Loucy (cell line): ENCODE results near the gene RNF149.

Experiments used
- H2AFZ ChIP-seq: fragments of 200-600 bp; sonication (generic); 2 replicates; pipeline ENCODE4 v1.6.0; 2016; ENCODE audit warnings: antibody characterized with exemption, mild to moderate bottlenecking, low read length, moderate library complexity
- H3F3A ChIP-seq: fragments of 200-600 bp; 2 replicates; pipeline ENCODE4 v1.6.0; 2016; ENCODE audit warnings: antibody characterized with exemption, low read depth, mild to moderate bottlenecking
- H3K27me3 ChIP-seq: fragments of 200-600 bp; sonication (generic); 2 replicates; pipeline ENCODE4 v1.6.1; 2014; ENCODE audit warnings: low read length, mild to moderate bottlenecking; ENCODE audit not compliant: insufficient read depth, poor library complexity, severe bottlenecking
- H3K36me3 ChIP-seq: fragments of 200-600 bp; sonication (generic); 2 replicates; pipeline ENCODE4 v1.6.1; 2016; ENCODE audit warnings: low read length; ENCODE audit not compliant: insufficient read depth
- H3K4me1 ChIP-seq: fragments of 200-600 bp; sonication (generic); 2 replicates; pipeline ENCODE4 v1.5.1; 2014; ENCODE audit warnings: low read length, mild to moderate bottlenecking; ENCODE audit not compliant: insufficient read depth, poor library complexity, severe bottlenecking
- H3K4me2 ChIP-seq: fragments of 200-600 bp; sonication (generic); 2 replicates; pipeline ENCODE4 v1.6.0; 2014; ENCODE audit warnings: antibody characterized with exemption, low read length, low read depth, mild to moderate bottlenecking; ENCODE audit not compliant: poor library complexity, severe bottlenecking
- H3K4me3 ChIP-seq: fragments of 200-600 bp; sonication (generic); 2 replicates; pipeline ENCODE4 v1.5.1; 2014; ENCODE audit warnings: low read length, mild to moderate bottlenecking, mixed read lengths; ENCODE audit not compliant: poor library complexity, severe bottlenecking
- H3K79me2 ChIP-seq: fragments of 200-600 bp; sonication (generic); 2 replicates; pipeline ENCODE4 v1.6.1; 2014; ENCODE audit warnings: low read length; ENCODE audit not compliant: insufficient read depth
- H3K9ac ChIP-seq: fragments of 200-600 bp; sonication (generic); 2 replicates; pipeline ENCODE4 v1.6.0; 2014; ENCODE audit warnings: mild to moderate bottlenecking, low read depth, low read length, moderate library complexity; ENCODE audit not compliant: poor library complexity, severe bottlenecking
- H3K9me2 ChIP-seq: fragments of 200-600 bp; sonication (generic); replicated peaks from 2 replicates; pipeline ENCODE4 v1.6.1; 2016; ENCODE audit warnings: low read depth, low read length, mixed read lengths
- H3K9me3 ChIP-seq: fragments of 200-600 bp; sonication (generic); 2 replicates; pipeline ENCODE4 v1.6.1; 2014; ENCODE audit warnings: mild to moderate bottlenecking, antibody characterized with exemption, low read length, low read depth; ENCODE audit not compliant: insufficient read depth
- H4K20me1 ChIP-seq: fragments of 200-600 bp; sonication (generic); 2 replicates; pipeline ENCODE4 v1.6.0; 2014; ENCODE audit warnings: antibody characterized with exemption, low read length, mild to moderate bottlenecking; ENCODE audit not compliant: insufficient read depth, poor library complexity, severe bottlenecking
- EZH2phosphoT487 ChIP-seq: fragments of 200-600 bp; IDR thresholded peaks from 2 replicates; pipeline ENCODE4 v1.6.1; 2018; ENCODE audit warnings: antibody characterized with exemption, mild to moderate bottlenecking, moderate library complexity, borderline replicate concordance
- TF ChIP-seq, protein P1 (sequence below): fragments of 200-600 bp; sonication (generic); conservative IDR thresholded peaks from 2 replicates; pipeline ENCODE4 v1.5.1; 2014; ENCODE audit warnings: mild to moderate bottlenecking, antibody characterized with exemption, low read length

RNF149 gene

GRCh38 chr2:101299604-101300003, 8.9 kb downstream of the RNF149 start:
- H4K20me1 ChIP-seq, result peaks cover 56% of the 10 kb centered on the region
- H3K4me3 ChIP-seq, result peak overlapping the region; percentile 43
- H3K4me1 ChIP-seq, result peaks cover 64% of the 10 kb centered on the region
- no peaks in the 10 kb centered on the region for H3K9me3 ChIP-seq
- H3K4me2 ChIP-seq, result peak overlapping the region; percentile 67
- no peak overlapping the region for H2AFZ ChIP-seq
- H3K36me3 ChIP-seq, result peaks cover 5% of the 10 kb centered on the region; the same call in 1 of the 2 replicates
- H3K79me2 ChIP-seq, result peaks cover 96% of the 10 kb centered on the region
- TF ChIP-seq, protein P1, sequence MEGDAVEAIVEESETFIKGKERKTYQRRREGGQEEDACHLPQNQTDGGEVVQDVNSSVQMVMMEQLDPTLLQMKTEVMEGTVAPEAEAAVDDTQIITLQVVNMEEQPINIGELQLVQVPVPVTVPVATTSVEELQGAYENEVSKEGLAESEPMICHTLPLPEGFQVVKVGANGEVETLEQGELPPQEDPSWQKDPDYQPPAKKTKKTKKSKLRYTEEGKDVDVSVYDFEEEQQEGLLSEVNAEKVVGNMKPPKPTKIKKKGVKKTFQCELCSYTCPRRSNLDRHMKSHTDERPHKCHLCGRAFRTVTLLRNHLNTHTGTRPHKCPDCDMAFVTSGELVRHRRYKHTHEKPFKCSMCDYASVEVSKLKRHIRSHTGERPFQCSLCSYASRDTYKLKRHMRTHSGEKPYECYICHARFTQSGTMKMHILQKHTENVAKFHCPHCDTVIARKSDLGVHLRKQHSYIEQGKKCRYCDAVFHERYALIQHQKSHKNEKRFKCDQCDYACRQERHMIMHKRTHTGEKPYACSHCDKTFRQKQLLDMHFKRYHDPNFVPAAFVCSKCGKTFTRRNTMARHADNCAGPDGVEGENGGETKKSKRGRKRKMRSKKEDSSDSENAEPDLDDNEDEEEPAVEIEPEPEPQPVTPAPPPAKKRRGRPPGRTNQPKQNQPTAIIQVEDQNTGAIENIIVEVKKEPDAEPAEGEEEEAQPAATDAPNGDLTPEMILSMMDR, result no peak
- TF ChIP-seq EZH2phosphoT487, result no peak
- no peaks in the 10 kb centered on the region for H3K9me2 ChIP-seq
- peak overlapping the region; percentile 35 for H3K9ac ChIP-seq
- no peaks in the 10 kb centered on the region for H3K27me3 ChIP-seq
- H3F3A ChIP-seq, result no peaks in the 10 kb centered on the region

- TF ChIP-seq, protein P1, result no peak
- TF ChIP-seq EZH2phosphoT487, result no peak
- peaks cover 52% of the 10 kb centered on the region for H3K4me1 ChIP-seq
- peaks cover 24% of the 10 kb centered on the region; the same call in 1 of the 2 replicates for H3K36me3 ChIP-seq
- H4K20me1 ChIP-seq, result peaks cover 40% of the 10 kb centered on the region
- no peaks in the 10 kb centered on the region for H3K27me3 ChIP-seq
- peaks cover 84% of the 10 kb centered on the region for H3K79me2 ChIP-seq
- H3K4me3 ChIP-seq, result no peak overlapping the region
- H3K9me3 ChIP-seq, result no peaks in the 10 kb centered on the region
- H3F3A ChIP-seq, result no peaks in the 10 kb centered on the region
- H3K9ac ChIP-seq, result no peak overlapping the region
- peak overlapping the region; percentile 45 for H3K4me2 ChIP-seq
- H2AFZ ChIP-seq, result no peak overlapping the region
- H3K9me2 ChIP-seq, result no peaks in the 10 kb centered on the region
Observed at GRCh38 chr2:101297383-101297782, 11.1 kb downstream of the RNF149 start.

- peaks cover 33% of the 10 kb centered on the region; the same call in 1 of the 2 replicates for H3K36me3 ChIP-seq
- H4K20me1 ChIP-seq, result peaks cover 35% of the 10 kb centered on the region
- H3K27me3 ChIP-seq, result no peaks in the 10 kb centered on the region
- H3K9me3 ChIP-seq, result no peaks in the 10 kb centered on the region
- no peak overlapping the region for H3K9ac ChIP-seq
- peaks cover 74% of the 10 kb centered on the region for H3K79me2 ChIP-seq
- H3K9me2 ChIP-seq, result no peaks in the 10 kb centered on the region
- H2AFZ ChIP-seq, result no peak overlapping the region
- peak overlapping the region; percentile 9 for H3K4me2 ChIP-seq
- H3K4me1 ChIP-seq, result peaks cover 43% of the 10 kb centered on the region
- H3K4me3 ChIP-seq, result no peak overlapping the region
- no peaks in the 10 kb centered on the region for H3F3A ChIP-seq
- TF ChIP-seq EZH2phosphoT487, result no peak
- TF ChIP-seq, protein P1, result no peak
Observed at GRCh38 chr2:101296371-101296770, 12.1 kb downstream of the RNF149 start.
